ENCODE data around the gene RAD51B.

- TF ChIP-seq EZH2 (IDR thresholded peaks at IDR 0.05; ENCODE audit: borderline replicate concordance, low read depth, low read length, poor library complexity, severe bottlenecking) = no peak
- TF ChIP-seq CTCF (conservative IDR thresholded peaks at IDR 0.05; ENCODE audit: low read depth, low read length) = no peak
Measured at GRCh38 chr14:68762953-68763764, 943.6 kb downstream of the RAD51B start.

Data from A673 (cell line).